HEK293 (cell line): ENCODE measurements around the gene BCAS3.
A peak's percentile ranks its signal among the peaks of the same experiment; 100 is the strongest.
"Not testable (repeated sequence)": the region's sequence is repeated elsewhere in the genome, so short reads cannot be mapped to it uniquely, and the experiment has no call there.

Source experiments
- CTCF ChIA-PET: fragments of 350-600 bp; formaldehyde crosslinking; extraction: SDS; loops from one replicate; lab custom pipeline; 2021; ENCODE audit warnings: antibody characterized with exemption; lab: Yijun Ruan, JAX
- POLR2A ChIA-PET: fragments of 300-600 bp; formaldehyde crosslinking; extraction: SDS; loops from one replicate; lab custom pipeline; 2020; ENCODE audit warnings: antibody characterized with exemption, inconsistent platforms; lab: Yijun Ruan, JAX
- H3K27ac ChIP-seq: fragments of 200-500 bp; sonication (Bioruptor generic); 2 replicates; pipeline ENCODE4 v1.5.1; 2014; ENCODE audit warnings: low read depth, low read length, control low read depth, inconsistent platforms; ENCODE audit errors: extremely low read depth
- H3K36me3 ChIP-seq, 2 experiments: fragments of 200-500 bp in 1 of 2; sonication (Bioruptor generic) in 1 of 2; 1 replicate in 1 of 2; 2 replicates in 1 of 2; pipeline ENCODE4 v1.5.1; 2014 to 2017; ENCODE audit warnings: inconsistent platforms in 2 of 2, low read length in 2 of 2; ENCODE audit not compliant: control insufficient read depth in 2 of 2, insufficient read depth in 1 of 2
- H3K4me1 ChIP-seq: fragments of 200-500 bp; sonication (Bioruptor generic); 2 replicates; pipeline ENCODE4 v1.5.1; 2014; ENCODE audit warnings: mild to moderate bottlenecking, low read length, inconsistent platforms; ENCODE audit not compliant: control insufficient read depth, insufficient read depth
- H3K4me3 ChIP-seq: 2 replicates; pipeline ENCODE4 v1.5.1; 2011; ENCODE audit warnings: low read depth, mild to moderate bottlenecking, control low read depth, low read length, moderate library complexity
- H3K9me3 ChIP-seq: fragments of 200-500 bp; sonication (Bioruptor generic); 2 replicates; pipeline ENCODE4 v1.5.1; 2014; ENCODE audit warnings: low read depth, low read length, inconsistent platforms; ENCODE audit not compliant: control insufficient read depth, insufficient read depth
- HOXC10 ChIP-seq: sonication (generic); formaldehyde crosslinking; IDR thresholded peaks from 2 replicates; pipeline ENCODE4 v1.8.1; 2023; ENCODE audit warnings: mild to moderate bottlenecking, missing genetic modification reagents
- RBAK ChIP-seq: fragments of 450-650 bp; formaldehyde crosslinking; IDR thresholded peaks from 2 replicates; pipeline ENCODE4 v1.5.1; 2016; ENCODE audit warnings: missing biosample characterization, missing genetic modification characterization
- SETDB1 ChIP-seq: IDR thresholded peaks from one replicate; pipeline ENCODE4 v1.6.1; 2017; ENCODE audit warnings: mild to moderate bottlenecking, low read length, moderate library complexity, mixed read lengths; ENCODE audit not compliant: insufficient read length
- ZBTB17 ChIP-seq: fragments of 450-650 bp; formaldehyde crosslinking; IDR thresholded peaks from 2 replicates; pipeline ENCODE4 v1.5.1; 2016; ENCODE audit warnings: missing biosample characterization, missing genetic modification characterization
- ZBTB7A ChIP-seq: fragments of 450-650 bp; formaldehyde crosslinking; IDR thresholded peaks from 2 replicates; pipeline ENCODE4 v1.5.1; 2016; ENCODE audit warnings: low read depth, missing biosample characterization, missing genetic modification characterization
- ZNF132 ChIP-seq: fragments of 450-650 bp; formaldehyde crosslinking; IDR thresholded peaks from 2 replicates; pipeline ENCODE4 v1.5.1; 2017; ENCODE audit warnings: missing biosample characterization, missing genetic modification characterization, borderline replicate concordance
- ZNF146 ChIP-seq: fragments of 450-650 bp; formaldehyde crosslinking; IDR thresholded peaks from 2 replicates; pipeline ENCODE4 v1.5.1; 2016; ENCODE audit warnings: missing biosample characterization, missing genetic modification characterization
- ZNF211 ChIP-seq: fragments of 450-650 bp; formaldehyde crosslinking; IDR thresholded peaks from 2 replicates; pipeline ENCODE4 v1.5.1; 2016; ENCODE audit warnings: low read depth, missing biosample characterization, missing genetic modification characterization
- ZNF223 ChIP-seq: fragments of 450-650 bp; formaldehyde crosslinking; IDR thresholded peaks from 2 replicates; pipeline ENCODE4 v1.5.1; 2016; ENCODE audit warnings: missing biosample characterization, missing genetic modification characterization
- ZNF248 ChIP-seq: fragments of 450-650 bp; formaldehyde crosslinking; IDR thresholded peaks from 2 replicates; pipeline ENCODE4 v1.5.1; 2017; ENCODE audit warnings: missing biosample characterization, missing genetic modification characterization
- ZNF280D ChIP-seq: fragments of 450-650 bp; formaldehyde crosslinking; IDR thresholded peaks from 2 replicates; pipeline ENCODE4 v1.5.1; 2016; ENCODE audit warnings: missing biosample characterization, missing genetic modification characterization
- ZNF350 ChIP-seq: fragments of 450-650 bp; formaldehyde crosslinking; IDR thresholded peaks from 2 replicates; pipeline ENCODE4 v1.5.0; 2017; ENCODE audit warnings: missing biosample characterization, mild to moderate bottlenecking, missing genetic modification characterization
- ZNF426 ChIP-seq: fragments of 450-650 bp; formaldehyde crosslinking; IDR thresholded peaks from 2 replicates; pipeline ENCODE4 v1.5.1; 2017; ENCODE audit warnings: missing biosample characterization, missing genetic modification characterization, mild to moderate bottlenecking, inconsistent platforms, moderate library complexity
- ZNF610 ChIP-seq: fragments of 450-650 bp; formaldehyde crosslinking; IDR thresholded peaks from 2 replicates; pipeline ENCODE4 v1.5.1; 2016; ENCODE audit warnings: missing biosample characterization, missing genetic modification characterization, borderline replicate concordance
- ZNF658 ChIP-seq: fragments of 450-650 bp; formaldehyde crosslinking; IDR thresholded peaks from 2 replicates; pipeline ENCODE4; 2016; ENCODE audit warnings: missing biosample characterization, missing genetic modification characterization
- ZNF776 ChIP-seq: fragments of 450-650 bp; formaldehyde crosslinking; IDR thresholded peaks from 2 replicates; pipeline ENCODE4 v1.5.0; 2017; ENCODE audit warnings: missing biosample characterization, missing genetic modification characterization, borderline replicate concordance
- ZSCAN30 ChIP-seq: fragments of 450-650 bp; IDR thresholded peaks from 2 replicates; pipeline ENCODE4 v1.5.1; 2018; ENCODE audit warnings: missing biosample characterization, mild to moderate bottlenecking, missing genetic modification characterization, moderate library complexity

Gene BCAS3

GRCh38 chr17:60803059-60803458 is 125.4 kb downstream of the BCAS3 start (continued):
- TF ChIP-seq ZNF223 (tag by site-specific recombination) (no peak), HOXC10 (no peak)

- Histone ChIP-seq H3K27ac (no peak overlapping the region), H3K4me3 (no peak overlapping the region), H3K36me3 (no peaks in the 10 kb centered on the region), H3K9me3 (peaks cover 2% of the 10 kb centered on the region; the same call in 1 of the 2 replicates), H3K4me1 (no peaks in the 10 kb centered on the region)
- TF ChIP-seq ZNF211 (tag by site-specific recombination): no peak
- TF ChIP-seq ZBTB7A (tag by site-specific recombination): no peak
- TF ChIP-seq ZNF248 (tag by site-specific recombination): no peak
- TF ChIP-seq ZNF350 (tag by site-specific recombination): no peak
- TF ChIP-seq ZNF610: no peak
- no peak for TF ChIP-seq ZBTB17 (tag by site-specific recombination)
- POLR2A ChIA-PET: no interaction called here
- CTCF ChIA-PET: no interaction called here
Measured at GRCh38 chr17:60804831-60805230, 127.2 kb downstream of the BCAS3 start.

GRCh38 chr17:60809421-60809820 is 131.8 kb downstream of the BCAS3 start:
- ChIA-PET POLR2A (no interaction called here), CTCF (interaction anchor here (0.6 to 0.8 kb wide), 3 partner anchors 21 to 89 kb away, joined by 3 read pairs; no protein-coding TSS in a partner anchor)

GRCh38 chr17:60814941-60815340 is 137.3 kb downstream of the BCAS3 start:
- H3K36me3 ChIP-seq, H3K27ac ChIP-seq: not testable (repeated sequence)

More at GRCh38 chr17:60809421-60809820, 131.8 kb downstream of the BCAS3 start:
- no peaks in the 10 kb centered on the region for H3K4me1 ChIP-seq
- no peak for TF ChIP-seq SETDB1
- no peak for TF ChIP-seq ZNF658 (tag by site-specific recombination)
- no peak for TF ChIP-seq ZNF776
- no peak for TF ChIP-seq ZNF132
- no peak for TF ChIP-seq RBAK (tag by site-specific recombination)
- no peak for TF ChIP-seq ZSCAN30 (tag by site-specific recombination)
- TF ChIP-seq ZNF426 (tag by site-specific recombination): no peak
- peaks cover 0 to 4% of the 10 kb centered on the region in 2 experiments; a peak in 1 of 3 replicates for H3K36me3 ChIP-seq
- H3K27ac ChIP-seq: no peak overlapping the region
- H3K9me3 ChIP-seq: no peaks in the 10 kb centered on the region
- no peak overlapping the region for H3K4me3 ChIP-seq

More at GRCh38 chr17:60814941-60815340, 137.3 kb downstream of the BCAS3 start:
- H3K4me1 ChIP-seq, POLR2A ChIA-PET, H3K4me3 ChIP-seq, H3K9me3 ChIP-seq, CTCF ChIA-PET: not testable (repeated sequence)
- TF ChIP-seq ZNF280D (tag by site-specific recombination): peak; percentile 69
- TF ChIP-seq ZNF146 (tag by site-specific recombination): peak; percentile 89
